NCI-H2107 treated with DMSO at 0.1 percent for 48 hours (cell line): ENCODE measurements around the gene NLRC5.
"Not testable (repeated sequence)": the region's sequence is repeated elsewhere in the genome, so short reads cannot be mapped to it uniquely, and the experiment has no call there.

Experiments used
- DNase-seq: peaks from one replicate; lab custom pipeline; 2025; ENCODE audit not compliant: unreplicated experiment; lab: John Stamatoyannopoulos, UW

The NLRC5 gene

DNA sequence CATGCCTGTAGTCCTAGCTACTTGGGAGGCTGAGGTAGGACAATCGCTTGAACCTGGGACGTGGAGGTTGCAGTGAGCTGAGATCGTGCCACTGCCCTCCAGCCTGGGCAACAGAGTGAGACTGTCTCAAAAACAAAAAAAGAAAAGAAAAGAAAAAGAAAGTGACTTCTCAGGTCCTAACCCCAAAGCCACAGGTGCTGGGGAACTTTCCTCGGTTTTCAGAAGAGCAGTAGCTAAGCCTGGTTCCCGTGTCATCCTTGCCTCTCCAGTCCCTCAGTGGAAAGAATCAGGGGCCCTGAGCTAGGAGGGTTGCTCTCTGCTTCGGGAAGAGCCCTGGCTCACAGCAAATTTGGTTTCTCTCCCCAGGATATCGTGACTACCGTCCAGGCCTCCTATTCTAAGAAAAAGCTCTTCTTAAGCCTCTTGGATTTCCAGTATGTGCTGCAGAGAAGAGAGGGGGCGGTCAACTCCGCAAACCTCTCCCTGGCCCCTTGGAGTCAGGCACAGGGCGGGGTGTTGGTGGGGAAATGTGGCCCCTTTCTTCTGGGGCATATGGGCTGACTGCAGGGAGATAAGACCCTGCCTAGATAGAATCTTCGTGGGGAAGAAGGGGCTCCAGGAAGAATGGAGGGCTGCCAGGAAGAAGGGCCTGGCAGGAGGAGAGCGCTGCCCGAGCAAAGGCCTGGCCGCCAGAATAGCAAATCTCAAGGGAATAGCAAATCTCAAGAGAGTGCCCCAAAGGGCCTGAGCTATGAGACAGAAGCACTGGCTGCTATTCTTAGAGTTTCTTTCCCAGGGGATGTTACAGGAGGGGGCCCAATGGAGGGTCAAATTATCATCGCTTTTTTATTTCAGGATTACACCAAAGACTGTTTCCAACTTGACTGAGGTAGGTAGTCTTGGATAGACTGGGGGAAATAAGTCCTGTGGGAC lies 8.3 kb upstream of the NLRC5 start:
- peak; percentile 39 for DNase-seq

DNA sequence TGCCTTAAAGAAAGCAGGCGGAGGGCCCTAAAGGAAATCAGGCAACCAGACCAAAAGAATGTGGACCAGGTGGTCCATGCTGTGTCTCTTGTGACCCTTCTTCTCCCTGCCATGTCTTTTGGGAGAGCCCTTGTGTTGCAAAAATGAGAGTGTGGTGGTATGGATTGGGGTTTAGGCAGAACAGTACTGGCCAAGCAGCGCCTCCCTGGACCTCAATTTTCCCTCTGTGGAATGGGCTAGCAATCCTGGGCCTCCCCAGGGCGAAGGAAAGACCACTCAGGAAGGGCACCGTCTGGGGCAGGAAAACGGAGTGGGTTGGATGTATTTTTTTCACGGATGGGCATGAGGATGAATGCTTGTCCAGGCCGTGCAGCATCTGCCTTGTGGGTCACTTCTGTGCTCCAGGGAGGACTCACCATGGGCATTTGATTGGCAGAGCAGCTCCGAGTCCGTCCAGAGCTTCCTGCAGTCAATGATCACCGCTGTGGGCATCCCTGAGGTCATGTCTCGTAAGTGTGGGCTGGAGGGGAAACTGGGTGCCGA lies 7.6 kb upstream of the NLRC5 start:
- DNase-seq, result no peak

DNA sequence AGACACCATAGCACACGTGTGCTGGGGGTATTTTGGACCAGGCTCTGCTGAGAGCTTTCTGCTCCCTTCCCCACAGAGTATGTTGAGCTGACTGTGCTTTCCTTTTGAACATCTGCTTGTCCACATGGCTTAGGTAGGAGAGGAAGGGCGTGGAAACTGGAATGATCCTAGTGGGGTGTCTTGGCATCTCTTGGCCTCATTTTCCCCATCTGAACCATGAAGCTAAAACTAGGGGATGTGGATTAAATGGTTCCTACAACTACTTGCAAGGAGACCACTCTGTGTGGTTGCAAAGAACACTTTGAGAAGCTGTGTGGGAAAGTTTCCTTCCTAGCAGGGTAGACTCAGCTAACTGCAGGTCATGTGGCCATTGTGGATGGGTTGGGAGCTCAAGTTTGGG lies 6.7 kb upstream of the NLRC5 start:
- no peak for DNase-seq

DNA sequence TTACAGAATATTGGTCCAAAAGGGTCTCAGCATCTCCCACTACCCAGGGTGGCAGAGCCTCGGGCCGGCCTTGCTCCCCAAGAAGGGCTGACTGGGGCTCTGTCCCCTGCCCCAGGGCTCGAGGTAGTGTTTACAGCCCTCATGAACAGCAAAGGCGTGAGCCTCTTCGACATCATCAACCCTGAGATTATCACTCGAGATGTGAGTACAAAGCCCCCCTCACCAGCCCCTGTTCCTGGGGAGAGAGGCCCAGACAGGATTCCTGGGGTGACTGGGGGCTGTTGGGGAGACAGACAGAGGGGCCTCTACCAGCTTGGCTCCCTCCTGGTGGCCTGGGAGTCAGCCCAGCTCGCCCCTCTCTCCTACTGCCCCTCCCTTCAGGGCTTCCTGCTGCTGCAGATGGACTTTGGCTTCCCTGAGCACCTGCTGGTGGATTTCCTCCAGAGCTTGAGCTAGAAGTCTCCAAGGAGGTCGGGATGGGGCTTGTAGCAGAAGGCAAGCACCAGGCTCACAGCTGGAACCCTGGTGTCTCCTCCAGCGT lies 6.1 kb upstream of the NLRC5 start:
- DNase-seq, result no peak

DNA sequence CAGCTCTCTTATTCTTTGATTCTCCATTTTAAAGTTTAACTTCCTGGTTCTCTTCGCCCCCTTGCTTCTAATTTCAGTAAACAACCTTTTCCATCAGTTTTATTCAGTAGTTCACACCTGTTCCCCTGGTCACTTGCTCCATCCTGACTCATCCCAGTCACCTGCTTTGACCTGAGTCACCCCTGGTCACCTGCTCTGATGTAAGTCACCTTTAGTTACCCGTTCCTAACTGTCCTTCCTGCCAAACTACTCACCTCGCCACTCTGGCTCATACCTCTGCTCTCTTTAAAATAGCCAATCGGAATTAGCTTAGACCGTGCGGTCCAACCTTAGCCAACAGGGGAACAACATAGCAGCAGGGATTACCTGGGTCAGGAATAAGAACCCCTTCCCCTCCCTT lies 4.7 kb upstream of the NLRC5 start:
- DNase-seq, result no peak

DNA sequence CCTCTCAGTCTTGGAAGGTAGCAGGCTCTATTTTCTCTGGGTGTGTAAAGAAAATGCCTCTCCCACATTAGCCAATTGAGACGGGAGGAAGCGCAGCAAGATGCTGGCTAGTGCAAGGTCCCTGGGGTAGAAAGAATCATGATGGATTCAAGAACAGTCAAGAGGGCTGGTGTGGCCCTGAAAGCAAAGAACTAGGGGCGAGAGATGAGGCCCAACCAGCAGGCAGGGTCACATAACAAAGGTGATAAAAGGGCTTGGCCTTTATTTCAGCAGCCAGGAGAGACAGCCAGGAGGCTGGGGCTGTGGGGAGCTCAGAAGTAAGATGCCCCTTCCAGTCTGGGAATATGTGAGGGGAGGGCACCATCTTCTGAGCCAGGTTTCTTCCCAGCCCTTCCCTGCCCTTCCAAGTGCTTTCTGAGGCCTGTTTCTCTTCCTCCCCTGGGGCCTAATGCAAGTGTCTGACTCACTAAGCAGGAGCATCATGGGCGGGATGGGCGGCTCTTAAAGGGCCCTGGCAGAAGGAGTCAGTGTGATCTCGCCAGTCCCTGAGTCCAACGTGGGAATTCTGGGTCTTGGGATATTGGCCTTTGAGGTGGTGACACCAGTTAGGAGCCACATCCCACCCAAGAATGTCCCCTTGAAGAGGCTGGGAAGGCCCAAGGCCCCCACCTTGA lies 3.9 kb upstream of the NLRC5 start:
- no peak for DNase-seq

DNA sequence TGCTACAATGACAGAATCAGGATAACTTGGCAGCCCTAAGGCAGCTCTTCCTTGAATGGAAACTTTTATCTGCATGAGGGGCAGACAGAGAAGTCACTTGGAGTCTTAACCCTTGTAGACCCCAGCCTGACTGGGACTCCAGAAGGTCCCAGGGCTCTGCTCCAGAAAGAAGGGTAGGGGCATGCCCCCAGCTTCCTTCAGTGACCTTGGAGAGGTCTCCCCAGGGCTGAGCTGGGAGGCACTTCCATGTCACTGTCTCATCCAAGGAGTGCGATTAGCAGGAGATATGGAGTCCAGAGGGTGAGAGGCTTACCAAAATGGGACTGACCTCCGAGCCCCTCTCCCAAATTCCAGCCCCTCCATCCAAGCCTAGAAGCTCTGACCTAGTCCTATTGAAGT lies 3.4 kb upstream of the NLRC5 start:
- no peak for DNase-seq

DNA sequence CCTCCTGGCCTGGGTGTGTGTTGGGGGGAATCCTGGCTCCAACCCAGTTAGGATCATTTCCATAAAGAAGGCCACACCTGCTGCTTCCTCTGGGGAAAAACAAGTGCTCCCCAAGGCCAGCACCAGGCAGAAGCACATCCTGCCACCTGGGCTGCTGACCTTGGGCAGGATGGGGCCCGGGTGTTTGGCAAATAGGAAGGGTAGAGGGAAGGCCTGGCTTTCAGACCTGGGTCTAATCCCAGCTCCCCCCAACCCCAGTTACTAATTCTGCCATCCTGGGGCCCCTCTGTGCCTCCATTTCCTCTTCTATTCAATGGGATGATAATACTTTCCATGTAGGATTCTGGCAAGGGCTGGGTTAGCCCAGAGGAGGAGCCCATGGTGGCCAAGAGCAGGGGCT lies 3.0 kb upstream of the NLRC5 start:
- no peak for DNase-seq

DNA sequence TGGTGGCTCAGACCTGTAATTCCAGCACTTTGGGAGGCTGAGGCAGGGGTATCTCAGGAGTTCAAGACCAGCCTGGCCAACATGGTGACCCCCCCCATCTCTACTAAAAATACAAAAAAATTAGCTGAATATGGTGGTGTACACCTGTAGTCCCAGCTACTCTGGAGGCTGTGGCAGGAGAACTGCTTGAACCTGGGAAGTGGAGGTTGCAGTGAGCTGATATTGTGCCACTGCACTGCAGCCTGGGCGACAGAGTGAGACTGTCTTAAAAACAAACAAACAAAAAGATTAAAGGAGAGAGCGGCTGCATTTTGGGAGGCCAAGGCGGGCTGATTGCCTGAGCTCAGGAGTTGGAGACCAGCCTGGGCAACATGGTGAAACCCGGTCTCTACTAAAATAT lies 2.4 kb upstream of the NLRC5 start:
- DNase-seq, result not testable (repeated sequence)

DNA sequence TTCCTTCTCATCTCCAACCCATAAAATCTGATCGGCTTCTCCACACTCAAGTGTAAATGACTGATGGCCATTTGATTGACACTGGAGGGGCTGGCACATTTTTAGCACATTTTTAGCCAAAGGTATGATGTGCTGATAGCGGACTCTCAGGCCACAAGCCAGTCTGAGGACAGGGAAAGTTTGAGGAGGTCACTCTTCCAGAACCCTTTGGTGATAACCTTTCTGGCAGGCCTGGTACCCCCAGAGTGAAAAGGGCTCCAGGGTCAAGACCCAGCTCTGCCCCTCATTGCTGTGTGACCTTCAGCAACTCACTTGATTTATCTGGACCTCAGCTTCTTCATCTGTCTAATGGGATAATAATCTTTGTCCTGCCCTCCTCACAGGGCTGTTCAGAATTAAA lies 1.7 kb upstream of the NLRC5 start:
- DNase-seq, result no peak

DNA sequence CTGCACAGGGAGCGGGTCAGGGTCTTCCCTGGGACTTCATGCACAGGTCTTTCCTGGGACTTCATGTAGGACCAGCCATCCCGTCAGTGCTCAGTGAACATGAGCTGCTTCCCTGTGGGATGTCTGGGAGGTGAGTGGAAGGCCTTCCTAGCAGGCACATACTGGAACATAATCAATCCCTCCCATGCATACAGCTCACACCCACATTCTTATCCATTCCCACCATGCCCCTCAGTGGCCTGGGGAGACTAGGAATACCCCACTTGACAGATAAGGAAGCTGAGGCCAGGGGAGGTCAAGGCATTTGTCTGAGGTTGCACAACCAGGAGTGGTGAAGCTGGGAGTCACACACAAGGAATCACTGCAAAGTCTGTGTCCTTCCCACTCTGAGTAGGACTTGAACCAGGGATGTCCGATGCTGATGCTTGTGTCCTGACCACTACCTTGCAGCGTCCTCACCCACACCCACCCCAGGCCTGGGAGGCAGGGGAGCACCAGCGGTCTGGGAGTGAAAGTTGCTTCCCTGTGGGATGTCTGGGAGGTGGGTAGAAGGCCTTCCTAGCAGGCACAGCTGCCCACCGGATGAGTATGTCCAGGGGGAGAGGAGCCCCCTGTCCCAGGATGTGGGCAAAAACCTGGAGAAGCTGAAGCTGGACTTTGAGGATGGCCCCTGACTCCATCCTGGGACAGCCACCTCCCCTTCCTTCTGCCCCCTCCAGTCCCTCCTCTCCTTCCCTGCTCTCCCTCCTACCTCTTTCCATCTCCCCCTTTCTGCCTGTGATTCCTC lies 1.0 kb upstream of the NLRC5 start:
- no peak for DNase-seq

DNA sequence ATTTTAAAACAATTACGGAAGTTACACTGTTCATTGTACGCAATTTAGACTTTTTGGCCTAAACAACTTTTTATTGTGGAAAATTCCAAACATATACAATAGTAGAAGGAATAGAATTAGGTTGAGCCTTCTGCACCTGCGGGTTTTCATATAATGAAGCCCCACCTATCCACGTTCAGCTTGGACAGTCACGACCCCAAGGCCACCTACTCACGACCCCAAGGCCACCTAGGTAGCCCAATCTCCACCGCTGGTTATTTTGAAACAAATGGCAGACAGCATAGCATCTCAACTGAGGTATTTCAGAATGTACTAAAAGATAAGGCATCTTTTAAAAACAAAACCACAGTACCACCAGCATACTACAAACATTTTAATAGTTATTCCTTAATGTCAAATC lies 631 bp downstream of the NLRC5 start:
- DNase-seq, result no peak

DNA sequence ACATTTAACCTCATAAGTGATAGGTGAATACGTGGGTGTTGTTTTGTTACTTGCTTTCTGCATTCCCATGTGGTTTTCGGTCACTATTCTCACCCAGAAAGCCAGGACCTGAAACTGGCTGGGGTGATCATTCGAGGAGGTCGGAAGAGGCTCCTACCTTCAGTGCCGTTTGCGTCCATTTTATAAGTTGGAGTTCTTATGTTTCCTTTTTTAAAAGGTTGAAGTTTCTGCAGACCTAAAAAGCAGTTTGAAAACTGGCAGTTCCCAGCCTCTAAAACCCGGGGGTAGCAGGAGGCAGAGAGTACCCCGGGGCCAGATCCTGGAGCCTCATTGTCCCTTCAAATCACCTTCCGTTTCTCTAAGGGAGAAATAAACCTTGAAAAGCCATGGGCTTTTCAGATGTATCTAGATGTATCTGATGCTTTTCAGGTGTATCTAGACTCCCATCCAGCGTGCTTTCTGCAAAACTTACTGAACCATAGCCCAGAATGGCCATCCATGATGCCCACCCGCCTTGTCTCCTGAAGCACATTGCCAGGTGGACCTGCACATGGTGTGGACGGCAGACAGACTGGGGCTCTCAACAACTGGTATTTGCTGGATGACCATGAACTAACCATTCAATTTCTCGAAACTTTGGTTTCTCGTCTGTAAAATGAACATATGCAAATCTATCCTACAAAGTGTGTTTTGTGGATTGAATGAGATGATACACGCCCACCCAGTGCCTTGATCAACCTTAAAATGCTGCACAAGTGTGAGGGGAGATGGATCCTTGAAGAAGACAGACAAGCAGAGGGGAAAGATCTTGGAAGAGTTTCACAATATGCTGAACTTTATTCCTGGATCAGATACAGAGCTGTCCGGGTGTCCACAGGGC lies 1.3 kb downstream of the NLRC5 start:
- DNase-seq, result no peak

DNA sequence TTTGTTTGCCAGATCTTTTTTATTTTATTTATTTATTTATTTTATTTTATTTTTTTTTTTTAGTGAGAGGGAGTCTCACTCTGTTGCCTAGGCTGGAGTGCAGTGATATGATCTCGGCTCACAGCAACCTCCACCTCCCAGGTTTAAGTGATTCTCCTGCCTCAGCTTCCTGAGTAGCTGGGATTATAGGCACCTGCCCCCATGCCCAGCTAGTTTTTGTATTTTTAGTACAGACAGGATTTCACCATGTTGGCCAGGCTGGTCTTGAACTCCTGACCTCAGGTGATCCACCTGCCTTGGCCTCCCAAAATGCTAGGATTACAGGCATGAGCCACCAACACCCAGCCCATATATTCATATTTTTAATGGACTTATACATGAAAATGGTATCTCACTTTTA lies 3.1 kb downstream of the NLRC5 start:
- DNase-seq, result not testable (repeated sequence)

DNA sequence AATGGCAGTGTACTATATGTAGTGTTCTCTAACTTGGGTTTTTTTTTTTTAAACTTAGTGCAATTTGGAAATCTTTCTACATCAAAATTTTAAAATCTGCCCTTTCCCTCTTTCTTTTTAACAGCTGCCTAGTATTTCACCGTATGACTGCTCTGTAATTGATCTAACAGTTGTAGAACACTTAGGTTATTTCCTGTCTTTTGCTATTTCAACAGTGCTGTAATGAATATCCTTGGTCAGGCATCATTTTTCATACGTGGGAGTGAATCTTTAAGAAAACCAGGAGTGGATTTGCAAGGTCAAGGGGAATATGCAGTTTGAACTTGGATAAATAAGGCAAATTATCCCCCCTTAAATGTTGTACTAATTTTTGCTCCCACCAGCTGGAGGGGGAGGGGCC lies 3.8 kb downstream of the NLRC5 start:
- DNase-seq, result no peak

DNA sequence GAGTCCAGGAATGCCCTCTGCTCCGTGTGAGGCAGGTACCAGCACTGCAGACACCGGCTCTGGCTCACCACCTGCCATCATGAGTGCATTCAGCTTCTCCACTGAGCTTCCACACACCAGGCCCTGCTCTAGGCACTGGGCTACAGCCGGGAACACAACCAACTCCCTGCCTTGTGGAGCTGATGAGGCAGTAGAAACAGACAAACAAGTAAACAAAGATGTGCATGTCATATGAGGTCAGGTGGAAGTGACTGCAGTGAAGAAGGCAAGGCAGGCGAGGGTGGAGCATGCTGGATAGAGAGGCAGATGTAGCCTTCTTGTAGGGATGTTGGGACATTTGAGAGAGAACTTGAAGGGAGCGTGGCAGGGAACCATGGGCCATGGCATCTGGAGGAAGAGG lies 5.0 kb downstream of the NLRC5 start:
- no peak for DNase-seq

DNA sequence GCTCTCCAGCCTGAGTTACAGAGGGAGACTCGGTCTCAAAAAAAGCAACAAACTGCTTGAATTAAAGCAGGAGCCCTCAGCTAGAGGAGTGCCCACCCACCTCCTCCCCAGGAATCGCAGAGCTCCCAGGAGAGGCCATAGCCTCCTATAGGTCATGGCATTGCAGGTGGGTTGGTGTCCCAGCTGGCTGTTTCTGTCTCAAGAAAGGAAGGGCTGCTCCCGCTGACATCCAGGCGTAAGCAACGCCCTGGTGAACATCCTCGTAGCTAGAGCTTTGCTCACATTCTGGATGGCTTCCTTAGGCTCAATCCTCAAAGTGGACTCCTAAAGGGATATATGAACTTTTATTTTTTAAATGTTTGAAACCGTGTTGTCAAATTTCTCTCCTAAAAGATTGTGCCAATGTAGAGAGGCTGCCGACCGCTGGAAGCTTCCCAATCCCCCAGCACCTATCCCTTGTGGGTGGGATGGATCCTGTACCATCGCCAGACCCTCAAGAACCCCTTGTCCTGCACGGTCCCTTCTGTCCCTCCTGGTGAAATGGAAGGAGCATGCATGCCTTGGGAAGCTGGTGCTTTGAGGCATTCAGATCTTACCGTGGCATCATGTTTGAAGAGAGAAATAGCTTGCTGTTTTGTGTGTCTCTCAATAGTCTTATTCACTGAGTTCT lies 5.9 kb downstream of the NLRC5 start:
- no peak for DNase-seq

DNA sequence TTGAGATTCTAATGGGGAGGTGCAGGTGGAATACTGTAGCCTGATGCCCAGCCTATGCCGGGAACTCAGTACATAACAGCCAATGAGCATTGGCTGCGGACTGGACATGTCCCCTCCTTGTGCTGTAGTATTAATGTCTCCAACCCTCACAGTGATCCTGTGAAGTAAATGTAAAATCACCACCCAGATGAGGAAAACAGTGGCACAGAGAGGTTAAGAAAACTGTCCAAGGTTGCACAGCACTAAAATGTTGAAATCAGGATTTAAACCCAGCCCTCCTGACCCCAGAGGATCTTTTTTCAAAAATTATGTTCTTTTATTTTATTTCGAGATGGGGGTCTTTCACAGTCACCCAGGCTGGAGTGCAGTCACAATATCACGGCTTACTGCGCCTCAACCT lies 7.9 kb downstream of the NLRC5 start:
- no peak for DNase-seq

DNA sequence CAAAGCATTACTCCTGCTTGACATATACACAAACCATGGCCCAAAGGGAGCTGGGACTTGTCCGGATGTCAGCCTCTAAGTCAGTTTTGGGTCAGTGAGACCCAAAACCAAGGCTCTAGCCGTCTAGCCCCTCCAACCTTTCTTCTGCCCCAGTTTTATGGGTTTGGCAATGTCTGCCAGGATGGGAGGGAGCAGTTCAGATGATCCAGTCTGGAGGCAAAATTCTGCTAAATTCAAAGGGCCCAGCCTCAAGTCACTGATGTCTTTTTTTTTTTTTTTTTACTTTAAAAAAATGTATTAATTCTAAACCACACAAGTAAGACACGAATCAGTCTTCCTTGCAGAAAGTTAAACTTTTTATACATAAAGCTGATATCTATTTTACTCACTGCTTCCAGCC lies 8.6 kb downstream of the NLRC5 start:
- DNase-seq, result no peak

DNA sequence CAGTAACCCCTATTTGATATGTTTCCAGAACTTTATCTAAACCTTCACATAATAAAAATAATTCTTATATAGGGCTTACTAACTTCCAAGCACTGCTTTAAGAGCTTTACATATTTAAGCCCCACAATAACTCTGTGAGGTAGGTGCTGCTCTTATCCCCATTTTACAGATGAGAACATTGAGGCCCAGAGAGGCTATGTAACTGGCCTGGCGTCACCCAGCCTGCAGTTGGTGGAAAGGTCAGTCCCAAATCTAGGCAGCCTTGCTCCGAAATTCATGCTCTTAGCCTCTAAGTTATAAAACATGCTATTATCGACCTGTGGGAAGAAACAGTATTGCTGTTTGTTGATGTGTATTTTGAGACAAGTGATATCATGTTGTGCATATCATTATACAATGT lies 9.0 kb downstream of the NLRC5 start:
- DNase-seq, result no peak
